ENCODE data around the gene DPP6. TPM values are rescaled to one million over a fixed set of nuclear protein-coding genes. Genes with fewer than 3 reads are reported as not detected.

DPP6 gene
- total RNA-seq, 2 donors from 2014 or later = not detected

- Mint-ChIP-seq H3K36me3 (ENCODE audit: insufficient read depth in 2 of 2) (no peaks in the 10 kb centered on the region), H3K9me3 (peaks cover 5 to 6% of the 10 kb centered on the region in 2 donors), H3K4me1 (ENCODE audit: low read depth) (no peaks in the 10 kb centered on the region), H3K27ac (no peak overlapping the region), H3K4me3 (no peak overlapping the region), H3K27me3 (ENCODE audit: low read depth) (no peaks in the 10 kb centered on the region)
- DNase-seq (no peak), ATAC-seq (replicated peaks in 1 of 2) (no peak)
Measured at GRCh38 chr7:154505362-154505761, 453.2 kb downstream of the DPP6 start.

- H3K4me3 Mint-ChIP-seq = no peak overlapping the region
- no peaks in the 10 kb centered on the region for H3K27me3 Mint-ChIP-seq (ENCODE audit: low read depth)
- ATAC-seq (replicated peaks in 1 of 2) = no peak
- DNase-seq = no peak
- H3K9me3 Mint-ChIP-seq = no peaks in the 10 kb centered on the region
- no peaks in the 10 kb centered on the region for H3K36me3 Mint-ChIP-seq (ENCODE audit: insufficient read depth in 2 of 2)
- H3K4me1 Mint-ChIP-seq (ENCODE audit: low read depth) = no peaks in the 10 kb centered on the region
- no peak overlapping the region for H3K27ac Mint-ChIP-seq
Measured at GRCh38 chr7:154509192-154509591, 457.0 kb downstream of the DPP6 start.

DNA sequence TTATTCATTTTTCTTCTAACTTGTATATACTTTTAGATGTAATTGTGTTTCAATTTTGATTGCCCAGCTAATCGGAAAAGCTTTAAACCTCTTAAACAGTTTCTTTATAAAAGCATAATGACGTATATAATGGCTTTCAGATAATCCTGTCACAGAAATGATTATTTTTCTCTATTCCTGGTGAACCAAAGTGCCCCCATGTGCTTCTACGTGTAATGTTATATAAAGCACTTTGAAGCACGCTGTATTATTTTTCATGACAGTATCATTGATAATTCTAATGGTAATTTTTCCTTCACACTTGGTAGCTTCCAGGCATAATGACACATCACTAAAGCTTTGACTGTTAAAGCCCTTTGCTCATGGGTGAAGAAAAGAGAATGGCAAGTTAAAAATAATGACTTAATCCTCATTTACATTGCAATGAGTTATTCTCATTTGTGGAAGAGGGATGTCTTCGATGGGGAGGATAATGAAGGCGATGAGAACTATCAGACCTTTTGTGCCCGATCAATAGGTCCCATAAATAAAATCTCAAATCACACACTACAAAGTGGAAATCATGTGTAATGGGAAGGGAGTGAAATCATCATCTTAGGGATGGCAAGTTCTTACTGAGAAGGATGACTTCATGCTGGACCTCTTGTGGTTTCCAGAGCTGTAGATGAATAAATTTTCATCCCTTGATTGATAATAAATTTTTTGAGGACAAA, 460.1 kb downstream of the DPP6 start:
- H3K9me3 Mint-ChIP-seq = peaks cover 3% of the 10 kb centered on the region in 2 donors
- peaks cover 0 to 2% of the 10 kb centered on the region in 2 donors for H3K36me3 Mint-ChIP-seq (ENCODE audit: insufficient read depth in 2 of 2)
- H3K27ac Mint-ChIP-seq = no peak overlapping the region
- ATAC-seq (replicated peaks in 1 of 2) = no peak
- no peaks in the 10 kb centered on the region for H3K4me1 Mint-ChIP-seq (ENCODE audit: low read depth)
- no peak for DNase-seq
- H3K27me3 Mint-ChIP-seq (ENCODE audit: low read depth) = no peaks in the 10 kb centered on the region
- no peak overlapping the region for H3K4me3 Mint-ChIP-seq

- Mint-ChIP-seq H3K27me3 (ENCODE audit: low read depth) (no peaks in the 10 kb centered on the region), H3K4me1 (ENCODE audit: low read depth) (no peaks in the 10 kb centered on the region), H3K9me3 (peaks cover 3% of the 10 kb centered on the region in 2 donors), H3K27ac (no peak overlapping the region), H3K4me3 (no peak overlapping the region), H3K36me3 (ENCODE audit: insufficient read depth in 2 of 2) (peaks cover 0 to 4% of the 10 kb centered on the region in 2 donors)
- DNase-seq (no peak), ATAC-seq (replicated peaks in 1 of 2) (no peak)
Measured at GRCh38 chr7:154517768-154518167, 465.6 kb downstream of the DPP6 start.

GRCh38 chr7:154519229-154519628, 467.0 kb downstream of the DPP6 start:
- Mint-ChIP-seq H3K9me3 (peaks cover 3 to 5% of the 10 kb centered on the region in 2 donors), H3K36me3 (ENCODE audit: insufficient read depth in 2 of 2) (peaks cover 0 to 4% of the 10 kb centered on the region in 2 donors), H3K4me3 (no peak overlapping the region), H3K27me3 (ENCODE audit: low read depth) (no peaks in the 10 kb centered on the region), H3K4me1 (ENCODE audit: low read depth) (no peaks in the 10 kb centered on the region), H3K27ac (no peak overlapping the region)
- no peak for ATAC-seq (replicated peaks in 1 of 2)
- no peak for DNase-seq

DNA sequence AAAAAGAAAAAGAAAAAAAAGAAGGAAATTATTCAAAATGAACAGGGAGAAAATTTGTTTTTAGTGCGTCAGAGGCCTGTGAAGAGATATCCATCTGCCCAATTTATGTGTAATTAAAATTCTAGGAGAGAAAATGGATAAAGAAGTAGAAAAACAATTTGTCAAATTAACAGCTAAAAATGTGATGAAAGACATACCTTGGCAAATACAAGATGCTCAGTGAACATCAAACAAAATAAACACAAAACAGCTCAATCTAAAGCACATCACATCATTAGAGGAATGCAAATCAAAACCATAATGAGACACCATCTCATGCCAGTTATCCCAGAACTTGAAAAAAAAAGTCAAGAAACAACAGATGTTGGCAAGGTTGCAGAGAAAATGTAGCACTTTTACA, 477.9 kb downstream of the DPP6 start:
- ATAC-seq (replicated peaks in 1 of 2) (no peak), DNase-seq (no peak)
- Mint-ChIP-seq H3K4me3 (no peak overlapping the region), H3K4me1 (ENCODE audit: low read depth) (no peaks in the 10 kb centered on the region), H3K36me3 (ENCODE audit: insufficient read depth in 2 of 2) (no peaks in the 10 kb centered on the region), H3K9me3 (peaks cover 0 to 2% of the 10 kb centered on the region in 2 donors), H3K27me3 (ENCODE audit: low read depth) (no peaks in the 10 kb centered on the region), H3K27ac (no peak overlapping the region)

DNA sequence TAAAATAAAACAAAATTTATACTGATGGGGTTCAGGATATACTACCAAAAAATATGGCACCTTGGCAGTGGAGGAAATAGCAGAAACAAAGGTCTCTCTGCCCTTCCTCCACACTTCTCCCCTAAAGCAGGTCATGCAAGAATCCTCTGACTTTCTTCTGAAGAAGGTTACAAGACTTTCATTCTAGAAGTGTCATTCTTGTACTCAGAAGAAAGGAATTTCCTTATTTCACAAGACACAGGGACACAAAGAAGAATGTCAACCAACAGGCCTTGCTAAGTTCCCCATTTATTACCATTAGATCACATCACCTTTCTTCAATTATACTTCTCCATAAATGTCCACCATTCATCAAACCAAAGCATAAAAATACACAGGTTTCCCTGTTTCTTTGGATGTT, 480.6 kb downstream of the DPP6 start:
- peaks cover 2 to 3% of the 10 kb centered on the region in 2 donors for H3K9me3 Mint-ChIP-seq
- H3K4me1 Mint-ChIP-seq (ENCODE audit: low read depth) = no peaks in the 10 kb centered on the region
- no peak overlapping the region for H3K4me3 Mint-ChIP-seq
- DNase-seq = no peak
- no peak for ATAC-seq (replicated peaks in 1 of 2)
- no peaks in the 10 kb centered on the region for H3K36me3 Mint-ChIP-seq (ENCODE audit: insufficient read depth in 2 of 2)
- H3K27me3 Mint-ChIP-seq (ENCODE audit: low read depth) = no peaks in the 10 kb centered on the region
- no peak overlapping the region for H3K27ac Mint-ChIP-seq

GRCh38 chr7:154540596-154540995, 488.4 kb downstream of the DPP6 start:
- no peak for DNase-seq
- no peaks in the 10 kb centered on the region for H3K4me1 Mint-ChIP-seq (ENCODE audit: low read depth)
- H3K27me3 Mint-ChIP-seq (ENCODE audit: low read depth) = no peaks in the 10 kb centered on the region
- H3K4me3 Mint-ChIP-seq = no peak overlapping the region
- no peak for ATAC-seq (replicated peaks in 1 of 2)
- no peaks in the 10 kb centered on the region for H3K36me3 Mint-ChIP-seq (ENCODE audit: insufficient read depth in 2 of 2)
- H3K9me3 Mint-ChIP-seq = peaks cover 0 to 4% of the 10 kb centered on the region in 2 donors
- H3K27ac Mint-ChIP-seq = no peak overlapping the region

DNA sequence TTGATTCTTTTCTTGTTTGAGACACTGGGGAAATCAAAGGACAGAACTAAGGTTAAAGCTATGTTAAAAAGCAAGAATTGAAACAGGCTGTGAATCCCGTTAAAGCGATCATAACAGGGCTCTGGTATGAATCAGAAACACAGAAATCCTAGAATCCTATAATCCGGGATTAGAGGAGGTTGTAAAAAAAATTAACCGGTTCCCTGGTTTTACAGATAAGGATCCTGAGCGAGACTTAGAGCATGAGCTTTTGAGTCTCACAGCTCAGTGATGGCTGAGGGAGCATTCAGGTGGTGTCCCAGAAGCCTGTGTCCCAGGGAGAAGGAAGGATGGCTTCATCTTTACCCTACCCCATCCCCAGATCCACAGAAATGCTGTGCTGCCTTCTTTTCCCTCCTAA, 489.4 kb downstream of the DPP6 start:
- Mint-ChIP-seq H3K4me1 (ENCODE audit: low read depth) (no peaks in the 10 kb centered on the region), H3K27me3 (ENCODE audit: low read depth) (no peaks in the 10 kb centered on the region), H3K27ac (no peak overlapping the region), H3K9me3 (peaks cover 0 to 1% of the 10 kb centered on the region in 2 donors), H3K4me3 (no peak overlapping the region), H3K36me3 (ENCODE audit: insufficient read depth in 2 of 2) (no peaks in the 10 kb centered on the region)
- ATAC-seq (replicated peaks in 1 of 2) (no peak), DNase-seq (no peak)

- H3K27me3 Mint-ChIP-seq (ENCODE audit: low read depth) = no peaks in the 10 kb centered on the region
- H3K9me3 Mint-ChIP-seq = peaks cover 2 to 3% of the 10 kb centered on the region in 2 donors
- no peaks in the 10 kb centered on the region for H3K4me1 Mint-ChIP-seq (ENCODE audit: low read depth)
- H3K36me3 Mint-ChIP-seq (ENCODE audit: insufficient read depth in 2 of 2) = no peaks in the 10 kb centered on the region
- H3K27ac Mint-ChIP-seq = no peak overlapping the region
- no peak for DNase-seq
- H3K4me3 Mint-ChIP-seq = no peak overlapping the region
- no peak for ATAC-seq (replicated peaks in 1 of 2)
Measured at GRCh38 chr7:154546946-154547587, 494.9 kb downstream of the DPP6 start.

DNA sequence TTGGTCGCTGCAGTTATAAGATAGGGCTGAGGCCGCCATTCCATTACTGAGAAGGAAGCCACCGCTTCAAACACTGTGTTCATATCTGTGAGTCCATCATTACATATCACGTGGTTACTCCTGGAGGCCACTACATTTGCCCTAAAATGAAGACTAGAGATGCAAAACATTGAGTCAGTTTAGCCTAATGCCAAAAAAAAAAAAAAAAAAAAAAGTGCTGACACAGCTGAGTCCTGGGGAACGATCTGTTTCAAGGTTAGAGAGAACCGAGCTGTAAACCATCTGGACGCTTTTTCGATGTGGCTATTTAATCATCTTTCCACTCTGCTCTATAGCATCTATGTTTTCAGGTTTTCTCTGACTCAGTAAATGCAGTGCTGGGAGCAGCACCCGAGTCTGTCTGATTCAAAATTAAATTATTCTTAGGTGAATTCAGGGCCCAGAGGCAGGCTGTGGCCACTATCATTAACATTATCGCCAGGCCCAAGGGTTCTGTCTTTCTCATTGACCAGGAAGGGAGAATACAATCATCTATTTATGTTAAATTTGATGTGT, 501.6 kb downstream of the DPP6 start:
- H3K27ac Mint-ChIP-seq = no peak overlapping the region
- H3K27me3 Mint-ChIP-seq (ENCODE audit: low read depth) = no peaks in the 10 kb centered on the region
- peaks cover under 1 to 2% of the 10 kb centered on the region in 2 donors for H3K9me3 Mint-ChIP-seq
- H3K36me3 Mint-ChIP-seq (ENCODE audit: insufficient read depth in 2 of 2) = no peaks in the 10 kb centered on the region
- ATAC-seq (replicated peaks in 1 of 2) = no peak
- DNase-seq = no peak
- H3K4me3 Mint-ChIP-seq = no peak overlapping the region
- no peaks in the 10 kb centered on the region for H3K4me1 Mint-ChIP-seq (ENCODE audit: low read depth)

GRCh38 chr7:154559454-154559853, 507.3 kb downstream of the DPP6 start:
- H3K27ac Mint-ChIP-seq = no peak overlapping the region
- DNase-seq = no peak
- no peaks in the 10 kb centered on the region for H3K36me3 Mint-ChIP-seq (ENCODE audit: insufficient read depth in 2 of 2)
- ATAC-seq (replicated peaks in 1 of 2) = no peak
- H3K4me1 Mint-ChIP-seq (ENCODE audit: low read depth) = no peaks in the 10 kb centered on the region
- no peaks in the 10 kb centered on the region for H3K27me3 Mint-ChIP-seq (ENCODE audit: low read depth)
- H3K4me3 Mint-ChIP-seq = no peak overlapping the region
- H3K9me3 Mint-ChIP-seq = peaks cover 2% of the 10 kb centered on the region in 2 donors

- H3K27ac Mint-ChIP-seq = no peak overlapping the region
- peaks cover 2% of the 10 kb centered on the region in 2 donors for H3K9me3 Mint-ChIP-seq
- no peak overlapping the region for H3K4me3 Mint-ChIP-seq
- no peaks in the 10 kb centered on the region for H3K4me1 Mint-ChIP-seq (ENCODE audit: low read depth)
- H3K27me3 Mint-ChIP-seq (ENCODE audit: low read depth) = no peaks in the 10 kb centered on the region
- no peak for DNase-seq
- H3K36me3 Mint-ChIP-seq (ENCODE audit: insufficient read depth in 2 of 2) = no peaks in the 10 kb centered on the region
- ATAC-seq (replicated peaks in 1 of 2) = no peak
Measured at GRCh38 chr7:154564676-154565075, 512.5 kb downstream of the DPP6 start.
